HEK293 (cell line): ENCODE measurements around the gene POLR3E.
A peak's percentile ranks its signal among the peaks of the same experiment; 100 is the strongest.

Experiments used
- CTCF ChIA-PET: fragments of 350-600 bp; formaldehyde crosslinking; extraction: SDS; loops from one replicate; lab custom pipeline; 2021; ENCODE audit warnings: antibody characterized with exemption; lab: Yijun Ruan, JAX
- POLR2A ChIA-PET: fragments of 300-600 bp; formaldehyde crosslinking; extraction: SDS; loops from one replicate; lab custom pipeline; 2020; ENCODE audit warnings: antibody characterized with exemption, inconsistent platforms; lab: Yijun Ruan, JAX
- H3K27ac ChIP-seq: fragments of 200-500 bp; sonication (Bioruptor generic); 2 replicates; pipeline ENCODE4 v1.5.1; 2014; ENCODE audit warnings: low read depth, low read length, control low read depth, inconsistent platforms; ENCODE audit errors: extremely low read depth
- H3K36me3 ChIP-seq, 2 experiments: fragments of 200-500 bp in 1 of 2; sonication (Bioruptor generic) in 1 of 2; 1 replicate in 1 of 2; 2 replicates in 1 of 2; pipeline ENCODE4 v1.5.1; 2014 to 2017; ENCODE audit warnings: inconsistent platforms in 2 of 2, low read length in 2 of 2; ENCODE audit not compliant: control insufficient read depth in 2 of 2, insufficient read depth in 1 of 2
- H3K4me1 ChIP-seq: fragments of 200-500 bp; sonication (Bioruptor generic); 2 replicates; pipeline ENCODE4 v1.5.1; 2014; ENCODE audit warnings: mild to moderate bottlenecking, low read length, inconsistent platforms; ENCODE audit not compliant: control insufficient read depth, insufficient read depth
- H3K4me3 ChIP-seq: 2 replicates; pipeline ENCODE4 v1.5.1; 2011; ENCODE audit warnings: low read depth, mild to moderate bottlenecking, control low read depth, low read length, moderate library complexity
- H3K9me3 ChIP-seq: fragments of 200-500 bp; sonication (Bioruptor generic); 2 replicates; pipeline ENCODE4 v1.5.1; 2014; ENCODE audit warnings: low read depth, low read length, inconsistent platforms; ENCODE audit not compliant: control insufficient read depth, insufficient read depth
- GLI4 ChIP-seq: fragments of 450-650 bp; formaldehyde crosslinking; IDR thresholded peaks from 2 replicates; pipeline ENCODE4 v1.5.1; 2016; ENCODE audit warnings: missing biosample characterization, missing genetic modification characterization
- KLF1 ChIP-seq: fragments of 450-650 bp; formaldehyde crosslinking; IDR thresholded peaks from 2 replicates; pipeline ENCODE4 v1.5.1; 2016; ENCODE audit warnings: missing biosample characterization, missing genetic modification characterization
- PATZ1 ChIP-seq: fragments of 450-650 bp; formaldehyde crosslinking; IDR thresholded peaks from 2 replicates; pipeline ENCODE4 v1.5.1; 2016; ENCODE audit warnings: missing biosample characterization, missing genetic modification characterization
- SALL2 ChIP-seq: fragments of 450-650 bp; formaldehyde crosslinking; IDR thresholded peaks from 2 replicates; pipeline ENCODE4 v1.5.0; 2017; ENCODE audit warnings: missing biosample characterization, mild to moderate bottlenecking, missing genetic modification characterization, borderline replicate concordance
- TRIM28 ChIP-seq: IDR thresholded peaks from 2 replicates; pipeline ENCODE4 v1.6.1; 2011; ENCODE audit warnings: low read length, control low read depth, borderline replicate concordance
- ZBTB11 ChIP-seq: fragments of 450-650 bp; formaldehyde crosslinking; conservative IDR thresholded peaks from 2 replicates; pipeline ENCODE4 v1.5.1; 2016; ENCODE audit warnings: low read depth, missing biosample characterization, missing genetic modification characterization
- ZBTB20 ChIP-seq: fragments of 450-650 bp; formaldehyde crosslinking; IDR thresholded peaks from 2 replicates; pipeline ENCODE4 v1.5.1; 2016; ENCODE audit warnings: missing biosample characterization, missing genetic modification characterization
- ZBTB7A ChIP-seq: fragments of 450-650 bp; formaldehyde crosslinking; IDR thresholded peaks from 2 replicates; pipeline ENCODE4 v1.5.1; 2016; ENCODE audit warnings: low read depth, missing biosample characterization, missing genetic modification characterization
- ZNF10 ChIP-seq: fragments of 450-650 bp; formaldehyde crosslinking; IDR thresholded peaks from 2 replicates; pipeline ENCODE4 v1.5.1; 2017; ENCODE audit warnings: missing biosample characterization, missing genetic modification characterization
- ZNF174 ChIP-seq: fragments of 450-650 bp; formaldehyde crosslinking; IDR thresholded peaks from 2 replicates; pipeline ENCODE4 v1.5.0; 2017; ENCODE audit warnings: missing biosample characterization, mild to moderate bottlenecking, missing genetic modification characterization
- ZNF239 ChIP-seq: fragments of 450-650 bp; formaldehyde crosslinking; IDR thresholded peaks from 2 replicates; pipeline ENCODE4 v1.5.1; 2016; ENCODE audit warnings: missing biosample characterization, missing genetic modification characterization
- ZNF341 ChIP-seq: fragments of 450-650 bp; formaldehyde crosslinking; IDR thresholded peaks from 2 replicates; pipeline ENCODE4; 2016; ENCODE audit warnings: low read depth, missing biosample characterization, missing genetic modification characterization
- ZNF449 ChIP-seq: fragments of 450-650 bp; formaldehyde crosslinking; IDR thresholded peaks from 2 replicates; pipeline ENCODE4 v1.5.1; 2017; ENCODE audit warnings: missing biosample characterization, mild to moderate bottlenecking, missing genetic modification characterization, moderate library complexity
- ZNF629 ChIP-seq: fragments of 450-650 bp; formaldehyde crosslinking; IDR thresholded peaks from 2 replicates; pipeline ENCODE4 v1.5.1; 2017; ENCODE audit warnings: missing biosample characterization, missing genetic modification characterization
- ZNF701 ChIP-seq: fragments of 450-650 bp; formaldehyde crosslinking; IDR thresholded peaks from 2 replicates; pipeline ENCODE4 v1.5.1; 2016; ENCODE audit warnings: missing biosample characterization, missing genetic modification characterization
- TF ChIP-seq, protein P1 (sequence below): fragments of 450-650 bp; formaldehyde crosslinking; IDR thresholded peaks from 2 replicates; pipeline ENCODE4 v1.5.1; 2016; ENCODE audit warnings: missing biosample characterization, missing genetic modification characterization, borderline replicate concordance
- TF ChIP-seq, protein P2 (sequence below): fragments of 450-650 bp; formaldehyde crosslinking; IDR thresholded peaks from 2 replicates; pipeline ENCODE4 v1.5.1; 2016; ENCODE audit warnings: missing biosample characterization, missing genetic modification characterization
- TF ChIP-seq, protein P3 (sequence below): fragments of 450-650 bp; formaldehyde crosslinking; IDR thresholded peaks from 2 replicates; pipeline ENCODE4 v1.5.1; 2016; ENCODE audit warnings: missing biosample characterization, missing genetic modification characterization
- TF ChIP-seq, protein P4 (sequence below): fragments of 450-650 bp; formaldehyde crosslinking; IDR thresholded peaks from 2 replicates; pipeline ENCODE4 v1.5.1; 2017; ENCODE audit warnings: missing biosample characterization, missing genetic modification characterization

The POLR3E gene

GRCh38 chr16:22297114-22297870 lies at the start of gene POLR3E:
POLR3E (plus strand) TSS chr16:22297409; CDS start chr16:22302969, 5,560 bp downstream.
- H3K9me3 ChIP-seq, result no peaks in the 10 kb centered on the region
- H3K27ac ChIP-seq, result peak within 1 kb of the TSS; percentile 88
- ChIA-PET CTCF (interaction anchor here (0.6 to 1.8 kb wide), 9 partner anchors 9 to 136 kb away, joined by 3 to 9 read pairs (median 4); no protein-coding TSS in a partner anchor), POLR2A (interaction anchor here (0.6 to 1.7 kb wide), 5 partner anchors 90 to 106 kb away, joined by 3 to 9 read pairs (median 3); partner anchors contain the start of gene EEF2K)
- H3K4me1 ChIP-seq, result no peaks in the 10 kb centered on the region
- H3K36me3 ChIP-seq, result peaks cover 8% of the 10 kb centered on the region in 2 experiments; a peak in 2 of 3 replicates
- peak within 1 kb of the TSS; percentile 98 for H3K4me3 ChIP-seq
- TF ChIP-seq KLF1 (tag by site-specific recombination), result peak; percentile 68
- no peak for TF ChIP-seq ZNF701 (tag by site-specific recombination)
- 0 out of 2 replicates have a peak, but pooled peaks have one; percentile 5 for TF ChIP-seq ZNF10
- peak; percentile 39; the same call in 1 of the 2 replicates for TF ChIP-seq ZNF341 (tag by site-specific recombination)
- TF ChIP-seq, protein P1, sequence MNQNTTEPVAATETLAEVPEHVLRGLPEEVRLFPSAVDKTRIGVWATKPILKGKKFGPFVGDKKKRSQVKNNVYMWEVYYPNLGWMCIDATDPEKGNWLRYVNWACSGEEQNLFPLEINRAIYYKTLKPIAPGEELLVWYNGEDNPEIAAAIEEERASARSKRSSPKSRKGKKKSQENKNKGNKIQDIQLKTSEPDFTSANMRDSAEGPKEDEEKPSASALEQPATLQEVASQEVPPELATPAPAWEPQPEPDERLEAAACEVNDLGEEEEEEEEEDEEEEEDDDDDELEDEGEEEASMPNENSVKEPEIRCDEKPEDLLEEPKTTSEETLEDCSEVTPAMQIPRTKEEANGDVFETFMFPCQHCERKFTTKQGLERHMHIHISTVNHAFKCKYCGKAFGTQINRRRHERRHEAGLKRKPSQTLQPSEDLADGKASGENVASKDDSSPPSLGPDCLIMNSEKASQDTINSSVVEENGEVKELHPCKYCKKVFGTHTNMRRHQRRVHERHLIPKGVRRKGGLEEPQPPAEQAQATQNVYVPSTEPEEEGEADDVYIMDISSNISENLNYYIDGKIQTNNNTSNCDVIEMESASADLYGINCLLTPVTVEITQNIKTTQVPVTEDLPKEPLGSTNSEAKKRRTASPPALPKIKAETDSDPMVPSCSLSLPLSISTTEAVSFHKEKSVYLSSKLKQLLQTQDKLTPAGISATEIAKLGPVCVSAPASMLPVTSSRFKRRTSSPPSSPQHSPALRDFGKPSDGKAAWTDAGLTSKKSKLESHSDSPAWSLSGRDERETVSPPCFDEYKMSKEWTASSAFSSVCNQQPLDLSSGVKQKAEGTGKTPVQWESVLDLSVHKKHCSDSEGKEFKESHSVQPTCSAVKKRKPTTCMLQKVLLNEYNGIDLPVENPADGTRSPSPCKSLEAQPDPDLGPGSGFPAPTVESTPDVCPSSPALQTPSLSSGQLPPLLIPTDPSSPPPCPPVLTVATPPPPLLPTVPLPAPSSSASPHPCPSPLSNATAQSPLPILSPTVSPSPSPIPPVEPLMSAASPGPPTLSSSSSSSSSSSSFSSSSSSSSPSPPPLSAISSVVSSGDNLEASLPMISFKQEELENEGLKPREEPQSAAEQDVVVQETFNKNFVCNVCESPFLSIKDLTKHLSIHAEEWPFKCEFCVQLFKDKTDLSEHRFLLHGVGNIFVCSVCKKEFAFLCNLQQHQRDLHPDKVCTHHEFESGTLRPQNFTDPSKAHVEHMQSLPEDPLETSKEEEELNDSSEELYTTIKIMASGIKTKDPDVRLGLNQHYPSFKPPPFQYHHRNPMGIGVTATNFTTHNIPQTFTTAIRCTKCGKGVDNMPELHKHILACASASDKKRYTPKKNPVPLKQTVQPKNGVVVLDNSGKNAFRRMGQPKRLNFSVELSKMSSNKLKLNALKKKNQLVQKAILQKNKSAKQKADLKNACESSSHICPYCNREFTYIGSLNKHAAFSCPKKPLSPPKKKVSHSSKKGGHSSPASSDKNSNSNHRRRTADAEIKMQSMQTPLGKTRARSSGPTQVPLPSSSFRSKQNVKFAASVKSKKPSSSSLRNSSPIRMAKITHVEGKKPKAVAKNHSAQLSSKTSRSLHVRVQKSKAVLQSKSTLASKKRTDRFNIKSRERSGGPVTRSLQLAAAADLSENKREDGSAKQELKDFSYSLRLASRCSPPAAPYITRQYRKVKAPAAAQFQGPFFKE, result 0 out of 2 replicates have a peak, but pooled peaks have one; percentile 96
- TF ChIP-seq, protein P2, sequence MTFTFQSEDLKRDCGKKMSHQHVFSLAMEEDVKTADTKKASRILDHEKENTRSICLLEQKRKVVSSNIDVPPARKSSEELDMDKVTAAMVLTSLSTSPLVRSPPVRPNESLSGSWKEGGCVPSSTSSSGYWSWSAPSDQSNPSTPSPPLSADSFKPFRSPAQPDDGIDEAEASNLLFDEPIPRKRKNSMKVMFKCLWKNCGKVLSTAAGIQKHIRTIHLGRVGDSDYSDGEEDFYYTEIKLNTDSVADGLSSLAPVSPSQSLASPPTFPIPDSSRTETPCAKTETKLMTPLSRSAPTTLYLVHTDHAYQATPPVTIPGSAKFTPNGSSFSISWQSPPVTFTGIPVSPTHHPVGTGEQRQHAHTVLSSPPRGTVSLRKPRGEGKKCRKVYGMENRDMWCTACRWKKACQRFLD (tag by site-specific recombination), result peak; percentile 58; the same call in 1 of the 2 replicates
- TF ChIP-seq ZNF239 (tag by site-specific recombination), result peak; percentile 11; the same call in 1 of the 2 replicates
- TF ChIP-seq ZNF449 (tag by site-specific recombination), result 0 out of 2 replicates have a peak, but pooled peaks have one; percentile 8
- peak; percentile 89 for TF ChIP-seq ZNF629 (tag by site-specific recombination)
- TF ChIP-seq, protein P3, sequence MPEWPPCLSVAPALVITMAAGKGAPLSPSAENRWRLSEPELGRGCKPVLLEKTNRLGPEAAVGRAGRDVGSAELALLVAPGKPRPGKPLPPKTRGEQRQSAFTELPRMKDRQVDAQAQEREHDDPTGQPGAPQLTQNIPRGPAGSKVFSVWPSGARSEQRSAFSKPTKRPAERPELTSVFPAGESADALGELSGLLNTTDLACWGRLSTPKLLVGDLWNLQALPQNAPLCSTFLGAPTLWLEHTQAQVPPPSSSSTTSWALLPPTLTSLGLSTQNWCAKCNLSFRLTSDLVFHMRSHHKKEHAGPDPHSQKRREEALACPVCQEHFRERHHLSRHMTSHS, result no peak
- 0 out of 2 replicates have a peak, but pooled peaks have one; percentile 82 for TF ChIP-seq GLI4 (tag by site-specific recombination)
- peak; percentile 95 for TF ChIP-seq ZBTB7A
- 0 out of 2 replicates have a peak, but pooled peaks have one; percentile 68 for TF ChIP-seq TRIM28
- TF ChIP-seq SALL2 (tag by site-specific recombination), result no peak
- TF ChIP-seq, protein P4, sequence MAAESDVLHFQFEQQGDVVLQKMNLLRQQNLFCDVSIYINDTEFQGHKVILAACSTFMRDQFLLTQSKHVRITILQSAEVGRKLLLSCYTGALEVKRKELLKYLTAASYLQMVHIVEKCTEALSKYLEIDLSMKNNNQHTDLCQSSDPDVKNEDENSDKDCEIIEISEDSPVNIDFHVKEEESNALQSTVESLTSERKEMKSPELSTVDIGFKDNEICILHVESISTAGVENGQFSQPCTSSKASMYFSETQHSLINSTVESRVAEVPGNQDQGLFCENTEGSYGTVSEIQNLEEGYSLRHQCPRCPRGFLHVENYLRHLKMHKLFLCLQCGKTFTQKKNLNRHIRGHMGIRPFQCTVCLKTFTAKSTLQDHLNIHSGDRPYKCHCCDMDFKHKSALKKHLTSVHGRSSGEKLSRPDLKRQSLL (tag by site-specific recombination), result peak; percentile 89
- peak; percentile 98 for TF ChIP-seq PATZ1 (tag by site-specific recombination)
- peak; percentile 89; the same call in 1 of the 2 replicates for TF ChIP-seq ZBTB20 (tag by site-specific recombination)
- peak; percentile 65; the same call in 1 of the 2 replicates for TF ChIP-seq ZNF174 (tag by site-specific recombination)
- peak; percentile 77 for TF ChIP-seq ZBTB11 (tag by site-specific recombination)
